ENCODE measurements around the gene CDK6.

DNA sequence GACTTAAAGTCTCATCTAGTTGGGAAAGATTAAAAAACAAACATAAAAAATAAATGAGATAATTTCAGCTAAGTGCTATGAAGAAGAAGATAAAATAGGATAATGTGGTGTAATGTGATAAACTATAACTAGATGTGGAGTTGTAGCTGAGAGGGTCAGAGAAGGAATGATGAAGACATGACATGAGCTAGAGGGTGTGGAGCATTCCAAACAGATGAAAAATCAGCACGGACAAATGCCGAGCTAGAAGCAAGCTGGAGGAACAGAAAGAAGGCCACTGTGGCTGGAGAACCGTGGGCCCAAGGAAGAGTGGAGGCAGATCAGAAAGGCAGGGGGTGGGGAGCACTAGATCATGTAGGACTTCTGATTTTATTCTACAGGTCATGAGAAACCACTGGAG lies 70.6 kb downstream of the CDK6 start:
- no peak for TF ChIP-seq CTCF (IDR thresholded peaks at IDR 0.05)
- TF ChIP-seq POLR2A (IDR thresholded peaks at IDR 0.05) = no peak

Measured in right lobe of liver (tissue), 4 donors.